ENCODE measurements around the gene FGF19. TPM values are rescaled to one million over a fixed set of nuclear protein-coding genes. Genes with fewer than 3 reads are reported as not detected.
A peak's percentile ranks its signal among the peaks of the same experiment; 100 is the strongest.
"Not testable (repeated sequence)": the region's sequence is repeated elsewhere in the genome, so short reads cannot be mapped to it uniquely, and the experiment has no call there.

The FGF19 gene
- total RNA-seq, 1 donor from 2014 or later: not detected

DNA sequence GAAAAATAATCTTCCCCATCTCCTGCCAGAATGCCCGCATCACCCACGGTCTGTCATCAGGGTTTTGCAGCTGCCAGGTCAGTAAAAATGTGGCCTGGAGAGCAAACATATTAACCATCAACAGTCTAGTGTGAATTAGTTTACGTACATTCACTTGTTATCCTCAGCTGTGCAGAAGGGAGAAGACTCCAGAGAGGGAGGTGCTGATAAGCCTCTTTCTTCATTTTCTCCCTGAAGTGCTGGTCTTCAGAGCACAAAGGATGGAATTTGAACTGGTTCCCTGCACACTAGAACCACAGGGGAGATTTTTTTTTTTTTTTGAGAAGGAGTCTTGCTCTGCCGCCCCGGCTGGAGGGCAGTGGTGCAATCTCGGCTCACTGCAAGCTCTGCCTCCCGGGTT lies 8.2 kb downstream of the FGF19 start:
- no peak for DNase-seq

GRCh38 chr11:69694781-69695180 lies 9.0 kb downstream of the FGF19 start:
- DNase-seq: no peak

- no peak for DNase-seq
Observed at GRCh38 chr11:69692422-69692821, 11.4 kb downstream of the FGF19 start.

DNA sequence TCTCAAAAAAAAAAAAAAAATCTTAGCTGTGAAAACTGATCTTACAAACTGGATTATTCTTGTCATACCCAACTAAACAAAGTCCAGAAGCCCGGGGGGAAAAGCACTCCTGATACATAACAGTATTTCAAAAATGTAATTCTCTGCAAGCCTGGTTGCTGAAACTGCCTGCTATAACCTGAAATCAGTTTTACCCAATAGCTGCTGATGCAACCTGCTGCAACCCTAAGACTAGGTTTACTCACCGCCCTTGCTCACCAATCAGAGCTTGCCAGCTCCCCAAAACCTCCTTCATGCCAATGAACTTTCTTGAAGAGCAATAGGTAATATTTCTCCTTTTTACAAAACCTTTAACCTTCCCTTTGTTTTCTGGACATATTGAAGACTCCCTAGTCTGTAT lies 12.4 kb downstream of the FGF19 start:
- DNase-seq: no peak

- no peak for DNase-seq
Observed at GRCh38 chr11:69689484-69690319, 14.1 kb downstream of the FGF19 start.

DNA sequence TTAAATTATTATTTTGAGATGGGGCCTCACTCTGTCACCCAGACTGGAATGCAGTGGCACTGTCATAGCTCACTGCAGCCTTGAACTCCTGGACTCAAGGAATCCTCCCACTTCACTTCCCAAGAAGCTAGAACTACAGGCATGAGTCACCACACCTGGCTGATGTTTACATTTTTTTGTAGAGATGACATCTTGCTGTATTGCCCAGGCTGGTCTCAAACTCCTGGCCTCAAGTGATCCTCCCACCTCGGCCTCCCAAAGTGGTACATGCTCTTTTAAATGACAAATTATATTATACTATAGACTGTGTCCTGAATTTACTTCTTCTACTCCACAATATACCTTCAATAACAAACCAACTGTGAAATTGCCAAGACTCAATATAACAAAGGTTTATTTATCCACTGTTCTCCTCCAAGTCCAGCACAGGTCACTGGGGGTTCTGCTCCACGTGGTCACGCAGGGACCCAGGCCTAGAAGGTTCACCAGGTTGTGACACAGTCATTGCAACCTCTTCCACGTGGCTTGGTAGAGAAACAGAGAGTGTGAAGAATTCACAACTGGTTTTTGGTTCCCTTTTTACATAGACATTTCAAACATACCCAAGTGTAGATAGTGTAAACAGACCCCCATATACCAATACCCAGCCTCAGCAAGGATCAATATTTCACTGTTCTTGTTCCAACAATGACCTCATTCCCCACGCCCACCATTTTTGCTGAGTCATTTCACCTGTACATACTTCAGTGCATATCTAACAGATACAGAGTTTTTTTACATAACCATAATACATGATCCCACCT lies 15.7 kb downstream of the FGF19 start:
- DNase-seq: not testable (repeated sequence)

DNA sequence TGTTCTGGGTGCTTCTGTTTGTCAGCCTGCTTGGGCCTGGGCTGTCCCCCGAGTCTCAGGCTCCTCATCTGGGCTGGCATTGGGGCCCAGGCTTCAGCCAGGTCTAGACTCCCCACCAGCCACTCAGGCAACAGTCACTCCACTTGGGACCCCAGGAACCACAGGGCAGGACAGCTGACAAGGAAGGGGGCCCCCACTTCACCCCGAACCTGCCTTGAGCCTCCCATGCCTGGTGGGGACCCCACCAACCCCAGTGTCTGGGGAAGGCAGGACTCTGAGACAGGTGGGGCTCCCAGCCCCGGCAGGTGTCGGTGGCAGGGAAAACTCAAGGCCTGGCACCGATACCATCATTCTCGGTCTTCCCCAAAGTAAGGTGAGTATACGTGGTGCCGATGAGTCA lies 17.0 kb downstream of the FGF19 start:
- no peak for DNase-seq

- no peak for DNase-seq
Observed at GRCh38 chr11:69686452-69686851, 17.4 kb downstream of the FGF19 start.

GRCh38 chr11:69685348-69685747 lies 18.5 kb downstream of the FGF19 start:
- DNase-seq: no peak

GRCh38 chr11:69684651-69685050 lies 19.2 kb downstream of the FGF19 start:
- DNase-seq: no peak

GRCh38 chr11:69683764-69684333 lies 20.0 kb downstream of the FGF19 start:
- DNase-seq: peak; percentile 43

- no peak for DNase-seq
Observed at GRCh38 chr11:69682681-69683326, 21.0 kb downstream of the FGF19 start.

- DNase-seq: no peak
Observed at GRCh38 chr11:69682221-69682620, 21.6 kb downstream of the FGF19 start.

- DNase-seq: no peak
Observed at GRCh38 chr11:69680688-69681087, 23.1 kb downstream of the FGF19 start.

DNA sequence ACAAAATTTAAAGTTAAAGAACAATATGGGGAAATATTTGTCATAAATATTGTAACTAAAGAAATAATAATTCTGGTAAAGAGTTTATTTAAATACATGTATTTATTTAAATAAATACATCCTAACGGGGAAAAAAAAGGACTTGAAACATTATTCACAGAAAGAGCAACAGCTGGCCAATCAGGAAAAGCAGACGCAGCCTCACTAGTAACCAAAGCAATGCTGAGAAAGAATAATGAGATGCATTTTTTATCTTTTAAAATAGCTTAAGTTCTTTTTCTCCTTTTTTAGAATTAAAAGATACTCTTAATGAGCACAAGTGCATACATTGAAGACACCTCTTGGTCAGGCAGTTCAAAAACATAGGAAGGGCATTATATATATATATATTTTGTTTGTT lies 26.1 kb downstream of the FGF19 start:
- DNase-seq: no peak

DNA sequence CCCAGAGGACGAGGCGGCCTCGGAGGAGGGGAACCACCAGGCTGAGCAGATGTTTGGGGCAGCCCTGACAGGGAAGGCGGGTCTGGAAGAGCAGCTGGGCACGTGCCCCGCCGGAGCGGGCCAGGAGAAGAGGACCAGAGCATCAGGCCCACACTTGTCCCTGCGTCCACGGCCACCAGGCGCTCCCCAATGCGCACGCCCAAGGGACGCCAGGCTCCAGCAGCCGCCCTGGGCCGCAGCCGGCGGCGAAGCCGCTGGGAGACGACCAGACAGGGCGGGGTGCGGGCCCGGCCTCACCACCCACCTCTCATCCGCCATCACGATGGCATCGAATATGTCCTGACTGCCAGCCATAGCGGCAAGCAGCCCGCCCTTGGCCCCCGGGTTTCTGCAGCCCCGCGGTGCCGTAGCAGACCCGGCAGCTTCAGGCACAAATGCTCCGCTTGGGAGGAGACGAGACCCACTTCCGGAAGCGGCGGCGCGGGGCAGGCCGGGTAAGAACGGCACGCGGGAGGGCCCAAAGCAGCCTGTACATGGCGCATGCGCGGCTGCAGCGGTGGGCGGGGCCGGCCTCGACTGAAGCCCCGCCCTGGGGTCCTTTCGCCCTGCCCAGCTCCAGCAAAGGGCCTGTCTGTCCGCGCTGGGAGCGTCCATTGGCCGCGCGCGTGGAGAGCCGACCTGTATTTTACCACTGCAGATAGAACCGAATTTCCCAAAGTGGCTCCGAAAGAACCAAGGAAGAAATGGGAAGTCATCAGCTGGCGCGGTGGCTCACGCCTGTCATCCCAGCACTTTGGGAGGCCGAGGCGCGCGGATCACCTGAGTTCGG lies 28.7 kb downstream of the FGF19 start, which contains the start of gene LTO1:
LTO1 (minus strand) TSS at position 468 of the 829 bp plus-strand sequence; CDS start at position 354, 114 bp downstream.
- peak; percentile 97 for DNase-seq

GRCh38 chr11:69674267-69674885 lies 29.4 kb downstream of the FGF19 start:
- DNase-seq: peak; percentile 68

GRCh38 chr11:69671734-69672465 lies 31.9 kb downstream of the FGF19 start:
- DNase-seq: peak; percentile 49

- DNase-seq: peak; percentile 90
Observed at GRCh38 chr11:69670158-69670845, 33.5 kb downstream of the FGF19 start.

DNA sequence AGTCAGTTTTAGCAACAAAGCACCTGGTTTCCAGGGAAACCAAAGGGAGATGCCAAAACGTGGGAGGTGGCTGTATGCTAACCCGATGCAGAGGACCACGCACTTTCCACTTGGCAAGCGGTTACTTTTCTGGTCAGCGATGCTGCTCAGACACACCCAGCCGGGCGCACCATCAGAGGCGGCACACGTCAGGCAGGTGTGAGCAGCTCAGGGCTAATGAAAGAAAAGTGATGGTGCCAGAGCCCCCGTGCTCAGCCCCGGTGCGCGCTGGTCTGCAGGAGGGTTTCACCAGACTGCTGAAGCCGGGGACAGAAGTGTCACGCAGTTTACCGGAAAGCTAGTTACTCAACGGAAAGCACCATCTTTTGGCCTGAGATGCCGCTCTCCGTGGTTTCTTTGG lies 34.3 kb downstream of the FGF19 start:
- DNase-seq: no peak

Data from dermis blood vessel endothelial cell (primary cell).